Dermis microvascular lymphatic vessel endothelial cell (primary cell): ENCODE data around the gene FHIP1A. TPM values are rescaled to one million over a fixed set of nuclear protein-coding genes. Genes with fewer than 3 reads are reported as not detected.

Experiments
- DNase-seq, 2 donors: peaks; one replicate each; pipeline versions ENCODE4 v3.0.0 to v3.0.0-alpha.2; 2010; ENCODE audit warnings: low read depth in 2 of 2
- total RNA-seq: library from RNA; depleted of rRNA; stranded (reverse); fragments of >200 nt; gene quantifications from 2 replicates; pipeline ENCODE4 v1.2.1, GENCODE V29; 2014

The FHIP1A gene
- total RNA-seq, 1 donor from 2014 or later, result 0.39 TPM

DNA sequence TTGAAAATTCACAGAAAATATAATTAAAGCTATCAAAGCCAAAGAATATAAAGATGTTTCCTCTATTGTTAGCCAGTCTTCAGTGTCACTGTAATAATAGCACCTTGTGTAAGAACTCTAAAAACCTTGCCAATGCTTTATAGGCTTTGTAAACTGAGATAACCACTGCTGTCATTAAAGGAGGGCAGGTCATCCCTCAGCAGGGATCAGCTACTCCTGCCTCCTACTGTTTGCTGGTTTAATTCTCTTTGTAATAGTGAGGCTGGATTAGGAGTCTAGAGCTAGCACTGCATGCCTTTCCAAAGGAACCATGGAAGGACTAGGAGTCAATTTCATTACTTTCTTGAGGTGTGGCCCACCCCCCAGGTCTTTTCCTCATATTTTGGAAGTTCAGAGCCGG is 46.2 kb downstream of the FHIP1A start:
- DNase-seq, result no peak

DNA sequence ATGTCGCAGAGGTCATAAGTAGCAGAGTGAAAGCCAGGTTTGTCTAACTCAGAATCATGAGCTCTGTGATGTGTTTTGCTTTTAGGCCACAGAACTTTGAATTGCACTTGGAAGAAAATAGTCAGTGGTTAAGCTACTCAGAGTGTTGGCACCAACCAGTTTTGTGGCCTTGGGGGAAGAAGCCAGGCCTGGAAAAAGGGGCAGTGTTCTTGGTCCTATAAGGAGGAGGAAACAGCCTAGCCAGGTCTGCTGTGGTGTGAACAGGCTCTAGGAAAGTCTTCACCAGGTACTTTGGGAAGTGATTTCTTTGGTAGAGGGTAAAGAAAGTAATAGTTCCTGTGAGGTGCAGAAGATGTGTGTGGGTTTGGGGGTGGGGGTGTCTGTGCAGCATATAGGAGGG is 49.2 kb downstream of the FHIP1A start:
- DNase-seq, result no peak

Other genes with a start within 250 kb of the FHIP1A start
- gene PRSS48, start 132.0 kb upstream of the FHIP1A start, total RNA-seq, result not detected in 2 replicates
- 32.7 and 43.0 TPM in 2 replicates for gene SH3D19, start 83.6 kb upstream of the FHIP1A start, total RNA-seq